ENCODE results near the gene FCAR.
"Not testable (repeated sequence)": the region's sequence is repeated elsewhere in the genome, so short reads cannot be mapped to it uniquely, and the experiment has no call there.

Gene FCAR

DNA sequence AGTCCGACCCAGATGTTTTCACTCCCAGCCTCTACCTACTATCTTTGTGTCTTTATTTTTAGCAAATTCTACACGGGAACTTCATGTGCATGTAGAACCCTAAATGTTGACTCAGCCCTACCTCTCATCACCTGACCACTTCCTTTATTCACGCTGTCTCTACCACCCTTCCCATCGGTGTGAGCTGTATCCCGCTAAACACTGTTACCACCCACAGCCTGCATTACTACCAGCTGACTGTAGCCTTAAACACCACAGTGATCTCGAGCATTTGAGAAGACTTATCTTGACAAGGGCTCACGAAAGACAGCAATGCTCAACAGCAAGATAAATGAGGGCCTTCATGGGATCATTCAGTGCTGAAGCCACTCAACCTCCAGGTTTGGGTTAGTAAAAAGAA, 47.0 kb downstream of the FCAR start:
- no peak for DNase-seq (ENCODE audit: low read depth in 2 of 2)
- no peak overlapping the region for H3K4me3 ChIP-seq (replicated peaks in 1 of 2; ENCODE audit: low read depth in 2 of 2, low read length in 2 of 2)
- TF ChIP-seq, protein P1, sequence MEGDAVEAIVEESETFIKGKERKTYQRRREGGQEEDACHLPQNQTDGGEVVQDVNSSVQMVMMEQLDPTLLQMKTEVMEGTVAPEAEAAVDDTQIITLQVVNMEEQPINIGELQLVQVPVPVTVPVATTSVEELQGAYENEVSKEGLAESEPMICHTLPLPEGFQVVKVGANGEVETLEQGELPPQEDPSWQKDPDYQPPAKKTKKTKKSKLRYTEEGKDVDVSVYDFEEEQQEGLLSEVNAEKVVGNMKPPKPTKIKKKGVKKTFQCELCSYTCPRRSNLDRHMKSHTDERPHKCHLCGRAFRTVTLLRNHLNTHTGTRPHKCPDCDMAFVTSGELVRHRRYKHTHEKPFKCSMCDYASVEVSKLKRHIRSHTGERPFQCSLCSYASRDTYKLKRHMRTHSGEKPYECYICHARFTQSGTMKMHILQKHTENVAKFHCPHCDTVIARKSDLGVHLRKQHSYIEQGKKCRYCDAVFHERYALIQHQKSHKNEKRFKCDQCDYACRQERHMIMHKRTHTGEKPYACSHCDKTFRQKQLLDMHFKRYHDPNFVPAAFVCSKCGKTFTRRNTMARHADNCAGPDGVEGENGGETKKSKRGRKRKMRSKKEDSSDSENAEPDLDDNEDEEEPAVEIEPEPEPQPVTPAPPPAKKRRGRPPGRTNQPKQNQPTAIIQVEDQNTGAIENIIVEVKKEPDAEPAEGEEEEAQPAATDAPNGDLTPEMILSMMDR (IDR thresholded peaks at IDR 0.05; ENCODE audit: low read depth, low read length), result no peak

DNA sequence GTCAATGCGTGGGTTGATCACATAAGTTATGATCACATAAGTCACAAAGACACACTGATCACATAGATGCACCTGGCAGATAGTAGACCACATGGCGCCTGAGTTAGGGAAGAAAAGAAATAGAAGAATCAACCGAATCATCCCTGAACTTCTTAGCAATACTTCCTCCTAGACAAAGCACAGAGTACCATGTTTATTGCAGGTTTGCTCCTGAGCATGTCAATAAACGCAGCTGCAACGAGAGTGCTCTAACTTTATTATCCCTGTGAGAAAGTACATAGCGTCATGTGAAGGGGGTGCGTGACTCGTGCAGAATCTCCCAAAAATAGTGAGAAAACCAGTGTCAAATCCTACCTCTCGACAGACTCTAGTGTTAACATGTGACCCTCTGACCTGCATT, 49.2 kb downstream of the FCAR start:
- DNase-seq (ENCODE audit: low read depth in 2 of 2), result no peak
- TF ChIP-seq, protein P1 (IDR thresholded peaks at IDR 0.05; ENCODE audit: low read depth, low read length), result no peak
- H3K4me3 ChIP-seq (replicated peaks in 1 of 2; ENCODE audit: low read depth in 2 of 2, low read length in 2 of 2), result no peak overlapping the region

DNA sequence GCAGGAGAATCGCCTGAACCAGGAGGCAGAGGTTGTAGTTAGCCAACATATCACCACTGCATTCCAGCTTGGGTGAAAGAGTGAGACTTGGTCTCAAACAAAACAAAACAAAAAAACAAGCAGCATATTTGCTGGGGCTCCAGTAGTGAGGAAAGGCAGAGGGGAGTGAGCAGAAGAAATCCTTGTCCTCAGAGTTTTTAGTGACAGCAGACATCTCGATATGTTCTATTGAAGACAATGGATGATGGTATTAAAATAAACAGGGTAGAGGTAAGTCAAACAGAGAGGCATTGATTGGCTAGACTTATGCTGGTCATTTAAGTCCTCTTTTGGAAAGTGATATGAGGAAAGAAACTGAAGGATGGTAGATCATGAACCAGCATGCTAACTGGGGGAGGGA, 54.3 kb downstream of the FCAR start:
- H3K4me3 ChIP-seq (replicated peaks in 1 of 2; ENCODE audit: low read depth in 2 of 2, low read length in 2 of 2), result no peak overlapping the region
- TF ChIP-seq, protein P1 (IDR thresholded peaks at IDR 0.05; ENCODE audit: low read depth, low read length), result no peak
- DNase-seq (ENCODE audit: low read depth in 2 of 2), result peak in 1 of 2 donors; percentile 8

DNA sequence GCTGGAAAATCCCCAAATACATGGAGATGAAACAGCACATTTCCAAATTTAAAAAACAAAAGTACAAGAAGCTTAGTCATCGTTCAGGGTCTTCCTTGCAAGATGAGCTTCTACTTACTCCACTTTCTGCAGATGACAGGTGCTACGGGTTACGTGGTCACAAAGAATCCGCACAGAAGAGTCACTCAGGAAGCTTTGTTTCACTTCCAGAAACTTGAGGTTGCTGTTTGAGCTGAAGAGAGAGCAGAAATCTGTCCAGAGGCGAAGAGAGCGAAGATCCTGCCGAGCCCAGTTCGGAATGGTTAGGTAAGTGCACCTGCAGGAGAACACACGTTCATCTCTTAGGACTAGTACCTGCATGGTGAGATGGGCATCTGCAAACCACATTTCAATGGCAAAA, 63.9 kb downstream of the FCAR start:
- TF ChIP-seq, protein P1 (IDR thresholded peaks at IDR 0.05; ENCODE audit: low read depth, low read length), result no peak
- DNase-seq (ENCODE audit: low read depth in 2 of 2), result no peak
- no peak overlapping the region for H3K4me3 ChIP-seq (replicated peaks in 1 of 2; ENCODE audit: low read depth in 2 of 2, low read length in 2 of 2)

DNA sequence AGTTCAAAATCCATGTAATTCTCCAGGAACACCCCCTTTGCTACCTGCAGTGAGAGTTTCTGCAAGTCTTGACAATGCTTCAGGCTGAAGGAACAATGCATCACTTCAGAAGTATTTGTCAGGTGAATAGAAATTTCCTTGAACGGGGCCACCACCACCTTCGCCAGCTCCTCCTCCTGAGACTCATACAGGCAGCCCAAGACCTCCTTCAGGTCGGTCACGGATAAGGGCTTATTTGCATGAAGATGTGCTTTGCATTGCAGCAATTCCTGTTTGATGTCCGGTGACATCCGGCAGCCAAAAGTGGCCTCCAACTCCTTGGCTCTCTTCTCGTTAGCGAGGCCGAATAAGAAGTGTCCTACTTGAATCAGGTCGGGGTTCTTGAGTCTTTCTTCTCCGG, 64.9 kb downstream of the FCAR start:
- H3K4me3 ChIP-seq (replicated peaks in 1 of 2; ENCODE audit: low read depth in 2 of 2, low read length in 2 of 2), result no peak overlapping the region
- TF ChIP-seq, protein P1 (IDR thresholded peaks at IDR 0.05; ENCODE audit: low read depth, low read length), result no peak
- DNase-seq (ENCODE audit: low read depth in 2 of 2), result no peak

DNA sequence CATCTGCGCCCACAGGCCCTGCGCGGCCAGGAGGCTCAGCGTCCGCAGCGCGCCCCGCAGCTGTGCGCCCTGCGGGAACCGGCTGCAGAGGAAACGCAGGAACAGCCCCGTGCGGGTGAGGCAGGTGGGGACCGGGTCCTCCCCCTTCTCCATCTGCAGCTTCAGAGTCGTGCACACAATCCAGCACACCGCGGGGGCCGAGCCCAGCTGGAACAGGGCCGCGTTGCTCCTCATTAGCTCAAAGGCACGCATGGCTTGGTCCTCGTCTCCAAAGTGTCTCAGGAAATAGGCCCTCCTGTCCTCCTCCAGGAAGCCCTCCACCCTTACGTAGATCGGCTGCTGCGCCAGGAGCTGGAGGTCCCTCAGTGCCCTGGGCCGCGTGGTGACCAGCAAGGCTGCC, 65.5 kb downstream of the FCAR start:
- not testable (repeated sequence) for H3K4me3 ChIP-seq (replicated peaks in 1 of 2; ENCODE audit: low read depth in 2 of 2, low read length in 2 of 2); DNase-seq (ENCODE audit: low read depth in 2 of 2)

All from cardiac fibroblast (primary cell).